K562 (cell line): ENCODE data around the gene LMNTD2. TPM values are rescaled to one million over a fixed set of nuclear protein-coding genes. Genes with fewer than 3 reads are reported as not detected.

Experiments used
- ATAC-seq: fragments of 200-7000 bp; cut with Tn5 transposase; 3 replicates; pipeline ENCODE4 v1.9.1; 2020; ENCODE audit warnings: moderate library complexity
- BruUV-seq: library from RNA; stranded (reverse); fragments of 400-500 nt; replicated peaks from 2 replicates; lab custom pipeline; 2021; lab: Mats Ljungman, UMichigan
- CTCF ChIA-PET: fragments of 300-600 bp; formaldehyde crosslinking; extraction: SDS; loops from one replicate; lab custom pipeline; 2021; ENCODE audit warnings: low intra/inter-chr PET ratio; lab: Yijun Ruan, JAX
- POLR2A ChIA-PET: fragments of 300-600, 350-650 bp; sonication (Branson Sonifier 250); formaldehyde crosslinking; extraction: SDS; loops from one replicate; lab custom pipeline; 2021; ENCODE audit warnings: antibody characterized with exemption, inconsistent platforms; lab: Yijun Ruan, JAX
- DNase-seq, 4 experiments: peaks; one replicate each; pipeline versions ENCODE4 v3.0.0 to v3.0.0-alpha.2; 2011 to 2018; ENCODE audit warnings: low spot score in 3 of 4, mixed read lengths in 3 of 4; ENCODE audit errors: extremely low read depth in 1 of 4
- FAIRE-seq: peaks from 2 replicates; lab custom pipeline; 2011; peaks lifted over from hg19 to GRCh38; lab: Jason Lieb, UNC
- H2AFZ ChIP-seq: 2 replicates; pipeline ENCODE4 v1.6.0; 2011; ENCODE audit warnings: low read depth, low read length, control low read depth, inconsistent platforms
- H3K27ac ChIP-seq: fragments of 200-600 bp; 3 replicates; pipeline ENCODE4 v1.8.0; 2011; ENCODE audit warnings: low read depth, mild to moderate bottlenecking, control low read depth, inconsistent platforms, low read length, moderate library complexity, mixed read lengths; ENCODE audit errors: extremely low read depth
- H3K27me3 ChIP-seq, 2 experiments: fragments of 300-600 bp in 1 of 2; 2 replicates in 1 of 2; 3 replicates in 1 of 2; pipeline versions ENCODE4 v1.6.0 to v1.8.0; 2011; ENCODE audit warnings: inconsistent platforms in 2 of 2, low read length in 2 of 2, mild to moderate bottlenecking in 1 of 2, mixed read lengths in 1 of 2, moderate library complexity in 1 of 2; ENCODE audit not compliant: control insufficient read depth in 2 of 2, insufficient read depth in 2 of 2
- H3K36me3 ChIP-seq: fragments of 300-600 bp; 3 replicates; pipeline ENCODE4 v1.8.0; 2011; ENCODE audit warnings: mild to moderate bottlenecking, low read length, inconsistent platforms; ENCODE audit not compliant: control insufficient read depth, insufficient read depth
- H3K4me1 ChIP-seq, 2 experiments: fragments of 200-600 bp in 1 of 2; replicated peaks in 1 of 2; 2 replicates in 1 of 2; 3 replicates in 1 of 2; pipeline versions ENCODE4 v1.5.1 to v1.8.0; 2011; ENCODE audit warnings: inconsistent platforms in 2 of 2, low read length in 2 of 2, mild to moderate bottlenecking in 1 of 2, mixed read lengths in 1 of 2, moderate library complexity in 1 of 2; ENCODE audit not compliant: control insufficient read depth in 2 of 2, insufficient read depth in 2 of 2
- H3K4me2 ChIP-seq: 2 replicates; pipeline ENCODE4 v1.6.1; 2011; ENCODE audit warnings: low read length, control low read depth, inconsistent platforms, mixed read lengths; ENCODE audit not compliant: insufficient read depth
- H3K4me3 ChIP-seq: fragments of 200-600 bp; sonication (generic), shearing (Covaris generic); 2 replicates; pipeline ENCODE4 v1.5.1; 2016; ENCODE audit warnings: control low read depth, inconsistent platforms
- H3K79me2 ChIP-seq: fragments of 200-600 bp; 3 replicates; pipeline ENCODE4 v1.8.0; 2011; ENCODE audit warnings: low read length, inconsistent platforms; ENCODE audit not compliant: control insufficient read depth, insufficient read depth
- H3K9ac ChIP-seq, 2 experiments: 2 replicates each; pipeline versions ENCODE4 v1.6.0 to v1.6.1; 2011; ENCODE audit warnings: low read depth in 2 of 2, low read length in 2 of 2, control low read depth in 1 of 2, inconsistent platforms in 1 of 2, mild to moderate bottlenecking in 1 of 2, mixed read lengths in 1 of 2; ENCODE audit not compliant: insufficient read depth in 1 of 2
- H3K9me1 ChIP-seq: one replicate; pipeline ENCODE4 v1.6.0; 2011; ENCODE audit warnings: inconsistent platforms, mild to moderate bottlenecking, low read length, moderate library complexity; ENCODE audit not compliant: control insufficient read depth, insufficient read depth
- H3K9me3 ChIP-seq: replicated peaks from 2 replicates; pipeline ENCODE4 v1.5.1; 2011; ENCODE audit warnings: low read depth, low read length, inconsistent platforms; ENCODE audit not compliant: control insufficient read depth, insufficient read depth
- H4K20me1 ChIP-seq: replicated peaks from 2 replicates; pipeline ENCODE4 v1.6.1; 2011; ENCODE audit warnings: low read length, inconsistent platforms, mixed read lengths; ENCODE audit not compliant: control insufficient read depth, insufficient read depth
- CREM ChIP-seq: IDR thresholded peaks from 2 replicates; pipeline ENCODE4 v1.6.1; 2014; ENCODE audit warnings: antibody characterized with exemption, low read depth
- DDX20 ChIP-seq: fragments of 450-650 bp; IDR thresholded peaks from 2 replicates; pipeline ENCODE4 v1.6.1; 2016; ENCODE audit warnings: missing genetic modification characterization, low read depth, mild to moderate bottlenecking, missing compliant biosample characterization, moderate library complexity
- POLR2G ChIP-seq: fragments of 200-400 bp; formaldehyde crosslinking; IDR thresholded peaks from 2 replicates; pipeline ENCODE4 v1.6.1; 2017; ENCODE audit warnings: low read depth, mild to moderate bottlenecking, antibody characterized with exemption, low read length, moderate library complexity
- RAD21 ChIP-seq, 2 experiments: fragments of 250-450 bp in 1 of 2; fragments of 450-650 bp in 1 of 2; sonication (Bioruptor Pico) in 1 of 2; formaldehyde crosslinking in 1 of 2; IDR thresholded peaks in 1 of 2; conservative IDR thresholded peaks in 1 of 2; 2 replicates each; pipeline versions ENCODE4 v1.4.0 to v1.8.0; 2020 to 2022; ENCODE audit warnings: mild to moderate bottlenecking in 2 of 2, moderate library complexity in 1 of 2
- RBM22 ChIP-seq: fragments of 200-400 bp; formaldehyde crosslinking; IDR thresholded peaks from 2 replicates; pipeline ENCODE4 v1.6.1; 2018; ENCODE audit warnings: low read length, low read depth; ENCODE audit not compliant: poor library complexity, severe bottlenecking
- ZZZ3 ChIP-seq: fragments of 450-650 bp; IDR thresholded peaks from 2 replicates; pipeline ENCODE4 v1.6.1; 2016; ENCODE audit warnings: antibody characterized with exemption, mild to moderate bottlenecking, moderate library complexity
- WGBS: fragments of 100-300 bp; shearing (Covaris generic); methylation state at CpG from one replicate; pipeline ENCODE4 v1.1.6; 2016; ENCODE audit warnings: low coverage, mixed read lengths; ENCODE audit not compliant: insufficient coverage; ENCODE audit errors: missing lambda C conversion rate; 5-methylcytosine and 5-hydroxymethylcytosine counted together
- in situ Hi-C: fragments of 300-500 bp; cut with MboI; formaldehyde crosslinking; loops from 4 replicates; pipeline ENCODE4 v1.15.0; 2018; ENCODE audit warnings: inconsistent platforms, mixed read lengths
- intact Hi-C: fragments of 100-400 bp; cut with micrococcal nuclease; formaldehyde crosslinking; loops from 2 replicates; pipeline ENCODE4 v1.14.2; 2022
- polyA plus RNA-seq, 8 experiments: library from polyadenylated mRNA; depleted of rRNA in 4 of 8; stranded (reverse) in 5 of 8; unstranded in 3 of 8; fragments of >200 nt; fragmentation: Nextera tagmentation in 2 of 8; fragmentation: Illumina TruSeq in 1 of 8; extraction: Ambion mirVana in 2 of 8; extraction: Trizol in 1 of 8; gene quantifications; 2 replicates each; pipeline versions ENCODE4 v1.2.1 to v1.2.3, GENCODE V29; 2011 to 2014; ENCODE audit warnings: inconsistent platforms in 1 of 8, missing spikeins in 1 of 8
- total RNA-seq, 7 experiments: library from RNA; depleted of rRNA in 6 of 7; stranded (reverse); fragments of >200 nt in 6 of 7; fragmentation: Illumina TruSeq in 2 of 7; extraction: Trizol in 2 of 7; gene quantifications; 2 replicates each; pipeline versions ENCODE4 v1.2.1 to v1.2.3, GENCODE V29; 2011 to 2021; ENCODE audit warnings: low replicate concordance in 1 of 7
- TF ChIP-seq, protein P1 (sequence below): sonication (generic); formaldehyde crosslinking; IDR thresholded peaks from 2 replicates; pipeline ENCODE4 v1.8.1; 2022; ENCODE audit warnings: missing genetic modification reagents
- TF ChIP-seq, protein P2 (sequence below), 2 experiments: fragments of 450-650 bp in 1 of 2; sonication (generic) in 1 of 2; formaldehyde crosslinking in 1 of 2; IDR thresholded peaks in 1 of 2; conservative IDR thresholded peaks in 1 of 2; 2 replicates each; pipeline versions ENCODE4 v1.6.1 to v1.8.1; 2016 to 2023; ENCODE audit warnings: mild to moderate bottlenecking in 2 of 2, moderate library complexity in 2 of 2, inconsistent platforms in 1 of 2, missing genetic modification reagents in 1 of 2

Gene LMNTD2
- total and polyA plus RNA-seq, 9 of the 15 experiments (the other 6 are each of a cell fraction or from before 2014, with no cell fraction given) = 0.48 to 4.2 (median 1.5) TPM; not detected in 3

DNA sequence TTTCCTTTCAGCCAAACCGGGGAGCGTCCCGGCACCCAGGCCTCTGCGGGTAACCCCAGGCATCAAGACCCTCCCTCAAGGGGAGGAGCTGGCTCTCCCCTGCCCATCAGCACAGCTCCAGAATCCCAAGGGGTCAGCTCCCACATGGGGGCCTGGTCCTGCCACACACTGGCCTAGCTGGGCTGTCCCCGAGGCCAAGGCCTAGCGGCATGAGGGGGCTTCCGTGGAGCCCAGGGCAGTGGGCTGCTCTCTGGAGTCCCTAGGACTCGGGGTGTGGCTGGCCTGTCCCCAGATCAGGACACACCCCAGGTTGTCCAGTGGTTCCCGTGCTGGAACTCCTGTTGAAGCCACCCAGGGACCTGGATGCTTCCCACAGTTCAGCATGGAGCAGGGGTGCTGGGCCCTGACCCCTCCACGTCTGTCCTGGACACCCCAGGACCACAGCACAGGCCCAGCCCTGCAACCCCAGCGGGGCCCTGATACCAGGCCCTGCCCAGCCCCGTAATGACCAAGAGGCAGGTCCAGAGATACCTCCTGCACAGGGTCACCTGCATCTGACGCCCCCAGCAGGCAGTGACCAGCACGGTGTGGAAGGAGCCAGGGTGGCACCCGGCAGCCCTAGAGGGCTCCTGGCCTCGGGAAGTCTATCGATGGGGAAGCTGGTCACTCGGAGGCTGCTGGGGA lies 30.7 kb downstream of the LMNTD2 start (continued):
- TF ChIP-seq, protein P1, sequence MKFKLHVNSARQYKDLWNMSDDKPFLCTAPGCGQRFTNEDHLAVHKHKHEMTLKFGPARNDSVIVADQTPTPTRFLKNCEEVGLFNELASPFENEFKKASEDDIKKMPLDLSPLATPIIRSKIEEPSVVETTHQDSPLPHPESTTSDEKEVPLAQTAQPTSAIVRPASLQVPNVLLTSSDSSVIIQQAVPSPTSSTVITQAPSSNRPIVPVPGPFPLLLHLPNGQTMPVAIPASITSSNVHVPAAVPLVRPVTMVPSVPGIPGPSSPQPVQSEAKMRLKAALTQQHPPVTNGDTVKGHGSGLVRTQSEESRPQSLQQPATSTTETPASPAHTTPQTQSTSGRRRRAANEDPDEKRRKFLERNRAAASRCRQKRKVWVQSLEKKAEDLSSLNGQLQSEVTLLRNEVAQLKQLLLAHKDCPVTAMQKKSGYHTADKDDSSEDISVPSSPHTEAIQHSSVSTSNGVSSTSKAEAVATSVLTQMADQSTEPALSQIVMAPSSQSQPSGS (CRISPR knock-in tag) = no peak
- TF ChIP-seq DDX20 (tag) = no peak
- TF ChIP-seq, all 486 proteins: peak for 4

DNA sequence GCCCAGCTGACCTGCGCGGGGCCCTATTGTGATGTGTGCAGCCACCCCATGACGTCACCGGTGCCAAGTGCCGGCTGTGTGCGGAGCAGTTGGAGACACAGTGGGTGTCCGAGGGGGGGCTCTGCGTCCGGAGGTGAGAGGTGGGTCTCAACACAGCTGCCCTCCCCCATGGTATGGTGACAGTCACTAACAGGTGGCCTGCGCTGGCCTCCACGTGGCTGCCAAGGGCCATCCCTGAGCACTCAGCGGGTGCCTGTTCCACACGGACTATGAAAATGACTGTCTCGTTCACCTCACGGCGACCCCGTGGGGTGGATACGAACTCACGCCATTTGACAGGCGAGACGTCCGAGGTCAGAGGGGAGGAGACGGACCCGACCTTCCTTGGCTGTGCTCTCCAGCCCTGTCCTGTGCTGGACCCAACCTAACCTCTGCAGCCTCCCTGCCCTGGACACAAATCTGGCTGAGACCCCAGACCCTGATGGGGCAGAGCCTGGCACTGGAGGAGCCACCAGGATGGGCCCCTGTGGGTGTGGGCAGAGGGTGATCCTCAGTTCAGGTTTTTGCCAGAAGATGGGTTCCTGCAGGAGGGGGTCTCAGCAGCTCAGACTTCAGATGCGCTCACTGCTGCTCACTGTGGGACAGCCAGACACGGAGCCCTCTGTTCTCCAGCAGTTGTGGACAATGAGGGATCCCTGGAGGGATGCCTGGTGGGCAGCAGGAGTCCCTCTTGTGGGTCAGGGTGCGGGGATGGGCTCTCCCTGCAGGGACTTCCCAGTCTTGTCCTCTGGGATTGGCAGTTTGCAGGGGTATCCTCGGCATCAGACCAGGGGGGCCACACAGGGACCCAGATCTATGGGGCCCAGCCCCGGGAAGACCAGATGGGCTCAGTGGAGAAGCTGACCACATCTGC lies 31.5 kb downstream of the LMNTD2 start:
- H3K4me3 ChIP-seq = no peak overlapping the region
- peaks cover 31% of the 10 kb centered on the region; the same call in 1 of the 3 replicates for H3K36me3 ChIP-seq
- H3K79me2 ChIP-seq = peaks cover 8% of the 10 kb centered on the region
- no peaks in the 10 kb centered on the region for H3K9me3 ChIP-seq
- intact Hi-C loops (no loop called here), in situ Hi-C loops (no loop called here)
- ChIA-PET POLR2A (no interaction called here), CTCF (no interaction called here)
- 68% methylated on average over 26 of the region's 29 CpGs for WGBS
- peak overlapping the region in 1 of 2 experiments; percentile 23; a peak in 2 of 4 replicates for H3K9ac ChIP-seq
- H3K4me2 ChIP-seq = no peak overlapping the region
- H3K4me1 ChIP-seq = peaks cover under 1 to 60% of the 10 kb centered on the region in 2 experiments; a peak in 3 of 5 replicates
- FAIRE-seq (peak; percentile 67), ATAC-seq (peak; percentile 29), DNase-seq (peak in 2 of 4 experiments; percentile 14 to 25)
- TF ChIP-seq CREM (0 out of 2 replicates have a peak, but pooled peaks have one; percentile 5), ZZZ3 (no peak), POLR2G (peak; percentile 22; the same call in 1 of the 2 replicates), RBM22 (peak; percentile 72), RAD21 (CRISPR knock-in tag; conservative IDR thresholded peaks at IDR 0.05 in 1 of 2, IDR thresholded peaks at IDR 0.05 in 1 of 2) (no peak)
- TF ChIP-seq, protein P2, sequence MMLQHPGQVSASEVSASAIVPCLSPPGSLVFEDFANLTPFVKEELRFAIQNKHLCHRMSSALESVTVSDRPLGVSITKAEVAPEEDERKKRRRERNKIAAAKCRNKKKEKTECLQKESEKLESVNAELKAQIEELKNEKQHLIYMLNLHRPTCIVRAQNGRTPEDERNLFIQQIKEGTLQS (IDR thresholded peaks at IDR 0.05) = 0 out of 2 replicates have a peak, but pooled peaks have one; percentile 8
- TF ChIP-seq, protein P2 (CRISPR knock-in tag; conservative IDR thresholded peaks at IDR 0.05) = no peak
- BruUV-seq = no TSS peak
- H4K20me1 ChIP-seq = no peaks in the 10 kb centered on the region
- no peak overlapping the region for H3K27ac ChIP-seq
- no peaks in the 10 kb centered on the region for H3K9me1 ChIP-seq
- H3K27me3 ChIP-seq = no peaks in the 10 kb centered on the region
- no peak overlapping the region for H2AFZ ChIP-seq
